RWPE2 (cell line): Measurements from ENCODE around the gene OTULIN.
A peak's percentile ranks its signal among the peaks of the same experiment; 100 is the strongest.

Source experiments
- ATAC-seq: fragments of 200-7000 bp; cut with Tn5 transposase; 3 replicates; pipeline ENCODE4 v1.9.1; 2021; ENCODE audit warnings: low read depth
- DNase-seq: peaks from one replicate; pipeline ENCODE4 v3.0.0-alpha.2; 2020; ENCODE audit warnings: low spot score
- H3K27ac ChIP-seq: fragments of 450-650 bp; 2 replicates; pipeline ENCODE4 v1.5.1; 2017; ENCODE audit warnings: mild to moderate bottlenecking; ENCODE audit not compliant: poor library complexity, severe bottlenecking
- H3K27me3 ChIP-seq: fragments of 250-450 bp; sonication (Bioruptor Pico); 2 replicates; pipeline ENCODE4 v1.5.1; 2021; ENCODE audit warnings: mild to moderate bottlenecking, moderate library complexity; ENCODE audit not compliant: insufficient read depth, poor library complexity, severe bottlenecking
- H3K36me3 ChIP-seq: fragments of 250-450 bp; sonication (Bioruptor Pico); 2 replicates; pipeline ENCODE4 v1.5.1; 2020; ENCODE audit warnings: low read depth, mild to moderate bottlenecking, moderate library complexity
- H3K4me1 ChIP-seq: fragments of 250-450 bp; sonication (Bioruptor Pico); 2 replicates; pipeline ENCODE4 v1.5.1; 2021; ENCODE audit warnings: mild to moderate bottlenecking, moderate library complexity; ENCODE audit not compliant: insufficient read depth, poor library complexity, severe bottlenecking
- H3K4me3 ChIP-seq: fragments of 250-450 bp; sonication (Bioruptor Pico); 2 replicates; pipeline ENCODE4 v1.5.1; 2021; ENCODE audit warnings: mild to moderate bottlenecking, moderate library complexity; ENCODE audit not compliant: severe bottlenecking
- H3K9me3 ChIP-seq: fragments of 250-450 bp; sonication (Bioruptor Pico); 2 replicates; pipeline ENCODE4 v1.5.1; 2021; ENCODE audit warnings: mild to moderate bottlenecking, moderate library complexity; ENCODE audit not compliant: severe bottlenecking
- CTCF ChIP-seq: fragments of 450-650 bp; IDR thresholded peaks from one replicate; pipeline ENCODE4 v1.5.1; 2017; ENCODE audit warnings: mild to moderate bottlenecking, moderate library complexity; ENCODE audit not compliant: poor library complexity, severe bottlenecking

Gene OTULIN

GRCh38 chr5:14714706-14715105, 50.2 kb downstream of the OTULIN start:
- Histone ChIP-seq H3K9me3 (peaks cover 2% of the 10 kb centered on the region), H3K4me1 (no peaks in the 10 kb centered on the region), H3K36me3 (peaks cover 41% of the 10 kb centered on the region), H3K4me3 (no peak overlapping the region), H3K27me3 (no peaks in the 10 kb centered on the region), H3K27ac (no peak overlapping the region)
- ATAC-seq = peak; percentile 54; the same call in 2 of the 3 replicates
- DNase-seq = peak; percentile 35
- TF ChIP-seq CTCF = no peak

- no peak for TF ChIP-seq CTCF
- H3K4me3 ChIP-seq = no peak overlapping the region
- ATAC-seq (peak; percentile 29; the same call in 2 of the 3 replicates), DNase-seq (no peak)
- H3K27ac ChIP-seq = no peak overlapping the region
- peaks cover 37% of the 10 kb centered on the region for H3K36me3 ChIP-seq
- H3K27me3 ChIP-seq = no peaks in the 10 kb centered on the region
- no peaks in the 10 kb centered on the region for H3K4me1 ChIP-seq
- H3K9me3 ChIP-seq = no peaks in the 10 kb centered on the region
These were observed 51.0 kb downstream of the OTULIN start for GRCh38 chr5:14715481-14715880.

GRCh38 chr5:14716755-14717752, 52.5 kb downstream of the OTULIN start:
- H3K27me3 ChIP-seq = no peaks in the 10 kb centered on the region
- H3K4me3 ChIP-seq = no peak overlapping the region
- no peak overlapping the region for H3K27ac ChIP-seq
- H3K36me3 ChIP-seq = peaks cover 31% of the 10 kb centered on the region
- peak; percentile 45 for DNase-seq
- no peak for ATAC-seq
- TF ChIP-seq CTCF = no peak
- H3K4me1 ChIP-seq = no peaks in the 10 kb centered on the region
- H3K9me3 ChIP-seq = no peaks in the 10 kb centered on the region

GRCh38 chr5:14718778-14719177, 54.3 kb downstream of the OTULIN start:
- Histone ChIP-seq H3K36me3 (peaks cover 24% of the 10 kb centered on the region), H3K27me3 (no peaks in the 10 kb centered on the region), H3K9me3 (no peaks in the 10 kb centered on the region), H3K4me3 (no peak overlapping the region), H3K27ac (no peak overlapping the region), H3K4me1 (no peaks in the 10 kb centered on the region)
- ATAC-seq (no peak), DNase-seq (peak; percentile 16)
- no peak for TF ChIP-seq CTCF
